GM10847 (cell line): ENCODE data around the gene TNS1.

Source experiments
- POLR2A ChIP-seq: IDR thresholded peaks from 2 replicates; pipeline ENCODE4 v1.6.1; 2011; ENCODE audit not compliant: insufficient read length; ENCODE audit errors: extremely low read depth

Gene TNS1

GRCh38 chr2:217897091-217897715, 105.6 kb downstream of the TNS1 start:
- no peak for TF ChIP-seq POLR2A

- TF ChIP-seq POLR2A: no peak
These were observed 107.6 kb downstream of the TNS1 start for GRCh38 chr2:217895070-217895635.

- TF ChIP-seq POLR2A: no peak
These were observed 109.4 kb downstream of the TNS1 start for GRCh38 chr2:217893440-217893839.

GRCh38 chr2:217892560-217892959, 110.2 kb downstream of the TNS1 start:
- no peak for TF ChIP-seq POLR2A

- no peak for TF ChIP-seq POLR2A
These were observed 112.3 kb downstream of the TNS1 start for GRCh38 chr2:217890445-217890844.

- TF ChIP-seq POLR2A: no peak
These were observed 113.1 kb downstream of the TNS1 start for GRCh38 chr2:217889656-217890055.

GRCh38 chr2:217887841-217888701, 114.7 kb downstream of the TNS1 start:
- TF ChIP-seq POLR2A: no peak

GRCh38 chr2:217886720-217887309, 116.0 kb downstream of the TNS1 start:
- TF ChIP-seq POLR2A: no peak

- no peak for TF ChIP-seq POLR2A
These were observed 116.7 kb downstream of the TNS1 start for GRCh38 chr2:217886091-217886490.

- no peak for TF ChIP-seq POLR2A
These were observed 117.8 kb downstream of the TNS1 start for GRCh38 chr2:217884985-217885384.

GRCh38 chr2:217880891-217881290, 121.9 kb downstream of the TNS1 start:
- TF ChIP-seq POLR2A: no peak

GRCh38 chr2:217880287-217880889, 122.4 kb downstream of the TNS1 start:
- no peak for TF ChIP-seq POLR2A

GRCh38 chr2:217878915-217879590, 123.7 kb downstream of the TNS1 start:
- no peak for TF ChIP-seq POLR2A

GRCh38 chr2:217877866-217878265, 124.9 kb downstream of the TNS1 start:
- no peak for TF ChIP-seq POLR2A

- no peak for TF ChIP-seq POLR2A
These were observed 126.6 kb downstream of the TNS1 start for GRCh38 chr2:217876253-217876570.
